Myocyte (in vitro differentiated cells): ENCODE results near the gene DNM2. TPM values are rescaled to one million over a fixed set of nuclear protein-coding genes. Genes with fewer than 3 reads are reported as not detected.
A peak's percentile ranks its signal among the peaks of the same experiment; 100 is the strongest.

ENCODE experiments used
- DNase-seq: peaks from one replicate; pipeline ENCODE4 v3.0.0-alpha.2; 2012; ENCODE audit warnings: low read depth
- total RNA-seq: library from RNA; depleted of rRNA; stranded (reverse); fragments of >200 nt; gene quantifications from 2 replicates; pipeline ENCODE4 v1.2.3, GENCODE V29; 2014

The DNM2 gene
- total RNA-seq, 1 donor from 2014 or later, result 71.8 TPM

GRCh38 chr19:10769533-10770491 is 51.9 kb downstream of the DNM2 start:
- peak; percentile 53 for DNase-seq

GRCh38 chr19:10773969-10774368 is 56.1 kb downstream of the DNM2 start:
- DNase-seq, result peak; percentile 63

GRCh38 chr19:10774893-10775292 is 57.0 kb downstream of the DNM2 start:
- DNase-seq, result no peak

GRCh38 chr19:10776900-10777650 is 59.2 kb downstream of the DNM2 start:
- DNase-seq, result no peak

- DNase-seq, result peak; percentile 32
These were observed 62.5 kb downstream of the DNM2 start for GRCh38 chr19:10780368-10780767.

GRCh38 chr19:10782795-10783194 is 64.9 kb downstream of the DNM2 start:
- DNase-seq, result no peak

GRCh38 chr19:10784257-10784656 is 66.4 kb downstream of the DNM2 start:
- no peak for DNase-seq

- no peak for DNase-seq
These were observed 70.3 kb downstream of the DNM2 start for GRCh38 chr19:10788146-10788545.

- no peak for DNase-seq
These were observed 72.0 kb downstream of the DNM2 start for GRCh38 chr19:10789866-10790265.

GRCh38 chr19:10796653-10797052 is 78.8 kb downstream of the DNM2 start:
- DNase-seq, result no peak

- DNase-seq, result no peak
These were observed 79.2 kb downstream of the DNM2 start for GRCh38 chr19:10797078-10797477.

GRCh38 chr19:10797541-10798256 is 79.8 kb downstream of the DNM2 start:
- peak; percentile 51 for DNase-seq

GRCh38 chr19:10800488-10800887 is 82.6 kb downstream of the DNM2 start:
- DNase-seq, result no peak

GRCh38 chr19:10802479-10802878 is 84.6 kb downstream of the DNM2 start:
- DNase-seq, result no peak

GRCh38 chr19:10803252-10803651 is 85.4 kb downstream of the DNM2 start:
- no peak for DNase-seq

- peak; percentile 54 for DNase-seq
These were observed 87.3 kb downstream of the DNM2 start for GRCh38 chr19:10805065-10805757.

GRCh38 chr19:10805758-10806247 is 87.9 kb downstream of the DNM2 start:
- DNase-seq, result no peak

GRCh38 chr19:10808937-10809649 is 91.2 kb downstream of the DNM2 start:
- DNase-seq, result no peak

- no peak for DNase-seq
These were observed 91.9 kb downstream of the DNM2 start for GRCh38 chr19:10809651-10810285.
